Keratinocyte (primary cell): Measurements from ENCODE around the gene ERC2. TPM values are rescaled to one million over a fixed set of nuclear protein-coding genes. Genes with fewer than 3 reads are reported as not detected.

Source experiments
- DNase-seq: peaks from one replicate; pipeline ENCODE4 v3.0.0-alpha.2; 2011; ENCODE audit warnings: low read depth, missing footprints, low spot score
- FAIRE-seq: peaks from 2 replicates; lab custom pipeline; 2011; peaks lifted over from hg19 to GRCh38; lab: Jason Lieb, UNC
- H2AFZ ChIP-seq: 2 replicates; pipeline ENCODE4 v1.6.0; 2012; ENCODE audit warnings: low read length, control low read depth, inconsistent platforms; ENCODE audit not compliant: control insufficient read depth
- H3K27ac ChIP-seq: 2 replicates; pipeline ENCODE4 v1.5.1; 2011; ENCODE audit warnings: low read length; ENCODE audit not compliant: control insufficient read depth, insufficient read depth
- H3K27me3 ChIP-seq: 3 replicates; pipeline ENCODE4 v1.6.0; 2011; ENCODE audit warnings: low read length; ENCODE audit not compliant: control insufficient read depth, insufficient read depth; ENCODE audit errors: extremely low read depth
- H3K36me3 ChIP-seq, 2 experiments: 2 replicates in 1 of 2; 3 replicates in 1 of 2; pipeline ENCODE4 v1.5.1; 2011; ENCODE audit warnings: low read length in 2 of 2, mild to moderate bottlenecking in 1 of 2; ENCODE audit not compliant: control insufficient read depth in 2 of 2, insufficient read depth in 2 of 2; ENCODE audit errors: extremely low read depth in 1 of 2
- H3K4me1 ChIP-seq: 3 replicates; pipeline ENCODE4 v1.5.1; 2011; ENCODE audit warnings: low read length; ENCODE audit not compliant: control insufficient read depth, insufficient read depth; ENCODE audit errors: extremely low read depth
- H3K4me2 ChIP-seq: 3 replicates; pipeline ENCODE4 v1.6.0; 2011; ENCODE audit warnings: low read depth, low read length; ENCODE audit not compliant: control insufficient read depth, insufficient read depth; ENCODE audit errors: extremely low read depth
- H3K4me3 ChIP-seq, 3 experiments: fragments of 200-600 bp in 1 of 3; sonication (generic) in 1 of 3; 2 replicates in 2 of 3; 3 replicates in 1 of 3; pipeline ENCODE4 v1.5.1; 2011 to 2016; ENCODE audit warnings: low read length in 3 of 3, mild to moderate bottlenecking in 3 of 3, control low read depth in 2 of 3, inconsistent platforms in 1 of 3, low read depth in 1 of 3, mixed read lengths in 1 of 3, mixed run types in 1 of 3, moderate library complexity in 1 of 3; ENCODE audit not compliant: control insufficient read depth in 2 of 3, insufficient read depth in 2 of 3; ENCODE audit errors: extremely low read depth in 1 of 3
- H3K79me2 ChIP-seq: 2 replicates; pipeline ENCODE4 v1.6.0; 2012; ENCODE audit warnings: low read length; ENCODE audit not compliant: control insufficient read depth, insufficient read depth
- H3K9ac ChIP-seq: 3 replicates; pipeline ENCODE4 v1.6.0; 2011; ENCODE audit warnings: low read length; ENCODE audit not compliant: control insufficient read depth, insufficient read depth; ENCODE audit errors: extremely low read depth
- H3K9me1 ChIP-seq: 3 replicates; pipeline ENCODE4 v1.6.0; 2011; ENCODE audit warnings: low read length; ENCODE audit not compliant: control insufficient read depth, insufficient read depth; ENCODE audit errors: extremely low read depth
- H3K9me3 ChIP-seq: 2 replicates; pipeline ENCODE4 v1.5.1; 2012; ENCODE audit warnings: low read depth, low read length; ENCODE audit not compliant: control insufficient read depth
- H4K20me1 ChIP-seq: 3 replicates; pipeline ENCODE4 v1.6.0; 2011; ENCODE audit warnings: low read length; ENCODE audit not compliant: control insufficient read depth, insufficient read depth; ENCODE audit errors: extremely low read depth
- CTCF ChIP-seq, 3 experiments: IDR thresholded peaks in 1 of 3; conservative IDR thresholded peaks in 1 of 3; optimal IDR thresholded peaks in 1 of 3; 2 replicates in 2 of 3; 3 replicates in 1 of 3; pipeline versions ENCODE3 to v1.5.1; 2011; ENCODE audit warnings: low read length in 3 of 3, mild to moderate bottlenecking in 3 of 3, moderate library complexity in 2 of 3, control low read depth in 1 of 3, inconsistent platforms in 1 of 3; ENCODE audit not compliant: insufficient read depth in 2 of 3; ENCODE audit errors: extremely low read depth in 1 of 3
- EZH2 ChIP-seq: IDR thresholded peaks from one replicate; pipeline ENCODE4 v1.6.1; 2012; ENCODE audit warnings: inconsistent platforms, mild to moderate bottlenecking, low read length, moderate library complexity
- dilution Hi-C: fragments of 300-500 bp; cut with MboI; formaldehyde crosslinking; loops from one replicate; pipeline ENCODE4 v1.7.0; 2020; ENCODE audit warnings: low sequenced_read_pairs; ENCODE audit not compliant: extremely low pct_ligation_motif_present
- polyA plus RNA-seq, 5 experiments: library from polyadenylated mRNA; depleted of rRNA in 3 of 5; stranded (reverse) in 3 of 5; stranded (forward) in 1 of 5; unstranded in 1 of 5; fragments of >200 nt; gene quantifications; 1 replicate in 1 of 5; 2 replicates in 3 of 5; 3 replicates in 1 of 5; pipeline versions ENCODE4 v1.2.1 to v1.2.3, GENCODE V29; 2011 to 2012; ENCODE audit warnings: missing spikeins in 2 of 5, low read depth in 1 of 5, low replicate concordance in 1 of 5

Gene ERC2
- polyA plus RNA-seq, 1 donor (not counting 4 experiments of a cell fraction or from before 2014, with no cell fraction given): 0.08 TPM

- FAIRE-seq: no peak
- no peak overlapping the region for H2AFZ ChIP-seq
- H3K4me2 ChIP-seq: no peak overlapping the region
- no peaks in the 10 kb centered on the region for H3K9me3 ChIP-seq
- dilution Hi-C loops: no loop called here
- H3K79me2 ChIP-seq: no peaks in the 10 kb centered on the region
- H3K9ac ChIP-seq: no peak overlapping the region
- no peaks in the 10 kb centered on the region for H3K36me3 ChIP-seq
- no peak overlapping the region for H3K27ac ChIP-seq
- H3K4me1 ChIP-seq: peaks cover 13% of the 10 kb centered on the region
- no peak for DNase-seq
- H3K4me3 ChIP-seq: no peak overlapping the region
- no peaks in the 10 kb centered on the region for H3K9me1 ChIP-seq
- TF ChIP-seq CTCF (optimal IDR thresholded peaks at IDR 0.05 in 1 of 3, IDR thresholded peaks at IDR 0.05 in 1 of 3, conservative IDR thresholded peaks at IDR 0.05 in 1 of 3; ENCODE audit: extremely low read depth in 1 of 3, insufficient read depth in 2 of 3, low read length in 3 of 3): no peak
- H4K20me1 ChIP-seq: no peaks in the 10 kb centered on the region
- H3K27me3 ChIP-seq: no peaks in the 10 kb centered on the region
Observed at GRCh38 chr3:55605443-55606236, 862.6 kb downstream of the ERC2 start.

GRCh38 chr3:55604846-55605245 is 863.4 kb downstream of the ERC2 start:
- H3K27ac ChIP-seq: no peak overlapping the region
- dilution Hi-C loops: no loop called here
- H3K4me1 ChIP-seq: peaks cover 13% of the 10 kb centered on the region
- no peaks in the 10 kb centered on the region for H3K9me3 ChIP-seq
- no peak overlapping the region for H3K4me2 ChIP-seq
- no peaks in the 10 kb centered on the region for H3K36me3 ChIP-seq
- H3K9ac ChIP-seq: no peak overlapping the region
- no peak for TF ChIP-seq EZH2
- TF ChIP-seq CTCF (optimal IDR thresholded peaks at IDR 0.05 in 1 of 3, IDR thresholded peaks at IDR 0.05 in 1 of 3, conservative IDR thresholded peaks at IDR 0.05 in 1 of 3; ENCODE audit: extremely low read depth in 1 of 3, insufficient read depth in 2 of 3, low read length in 3 of 3): no peak
- H3K79me2 ChIP-seq: no peaks in the 10 kb centered on the region
- H3K27me3 ChIP-seq: no peaks in the 10 kb centered on the region
- H4K20me1 ChIP-seq: no peaks in the 10 kb centered on the region
- FAIRE-seq (no peak), DNase-seq (no peak)
- no peak overlapping the region for H2AFZ ChIP-seq
- no peak overlapping the region for H3K4me3 ChIP-seq
- no peaks in the 10 kb centered on the region for H3K9me1 ChIP-seq
